PFSK-1 (cell line): ENCODE measurements around the gene CCND2.

Experiments used
- SIN3A ChIP-seq: IDR thresholded peaks from 2 replicates; pipeline ENCODE4 v1.6.1; 2012; ENCODE audit warnings: mild to moderate bottlenecking, low read length, moderate library complexity, borderline replicate concordance; ENCODE audit not compliant: insufficient read depth
- TF ChIP-seq, protein P1 (sequence below), 2 experiments: IDR thresholded peaks; 2 replicates each; pipeline versions ENCODE4 v1.6.1 to v1.8.0; 2011 to 2012; ENCODE audit warnings: low read depth in 2 of 2, low read length in 2 of 2, control low read depth in 1 of 2, inconsistent platforms in 1 of 2, mild to moderate bottlenecking in 1 of 2, moderate library complexity in 1 of 2; ENCODE audit not compliant: insufficient read depth in 1 of 2

DNA sequence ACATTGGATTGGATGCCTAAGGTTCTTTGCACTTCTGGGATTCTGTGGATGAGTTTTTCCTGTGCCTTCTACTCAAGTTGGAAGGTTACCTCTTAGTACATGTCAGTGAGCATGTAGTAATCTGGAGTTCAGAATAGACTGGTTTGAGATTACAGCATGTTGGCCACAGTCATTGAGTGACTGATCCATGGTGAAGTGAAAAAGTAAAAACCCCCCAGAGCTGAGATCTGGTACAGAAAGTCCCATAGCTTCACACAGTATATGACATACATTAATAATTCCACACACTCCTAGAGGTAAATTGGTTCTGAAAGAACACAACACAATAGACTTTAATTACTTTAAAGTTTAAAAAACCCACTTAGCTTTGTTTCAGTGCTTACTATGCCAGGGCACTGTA, 11.9 kb upstream of the CCND2 start:
- TF ChIP-seq, protein P1, sequence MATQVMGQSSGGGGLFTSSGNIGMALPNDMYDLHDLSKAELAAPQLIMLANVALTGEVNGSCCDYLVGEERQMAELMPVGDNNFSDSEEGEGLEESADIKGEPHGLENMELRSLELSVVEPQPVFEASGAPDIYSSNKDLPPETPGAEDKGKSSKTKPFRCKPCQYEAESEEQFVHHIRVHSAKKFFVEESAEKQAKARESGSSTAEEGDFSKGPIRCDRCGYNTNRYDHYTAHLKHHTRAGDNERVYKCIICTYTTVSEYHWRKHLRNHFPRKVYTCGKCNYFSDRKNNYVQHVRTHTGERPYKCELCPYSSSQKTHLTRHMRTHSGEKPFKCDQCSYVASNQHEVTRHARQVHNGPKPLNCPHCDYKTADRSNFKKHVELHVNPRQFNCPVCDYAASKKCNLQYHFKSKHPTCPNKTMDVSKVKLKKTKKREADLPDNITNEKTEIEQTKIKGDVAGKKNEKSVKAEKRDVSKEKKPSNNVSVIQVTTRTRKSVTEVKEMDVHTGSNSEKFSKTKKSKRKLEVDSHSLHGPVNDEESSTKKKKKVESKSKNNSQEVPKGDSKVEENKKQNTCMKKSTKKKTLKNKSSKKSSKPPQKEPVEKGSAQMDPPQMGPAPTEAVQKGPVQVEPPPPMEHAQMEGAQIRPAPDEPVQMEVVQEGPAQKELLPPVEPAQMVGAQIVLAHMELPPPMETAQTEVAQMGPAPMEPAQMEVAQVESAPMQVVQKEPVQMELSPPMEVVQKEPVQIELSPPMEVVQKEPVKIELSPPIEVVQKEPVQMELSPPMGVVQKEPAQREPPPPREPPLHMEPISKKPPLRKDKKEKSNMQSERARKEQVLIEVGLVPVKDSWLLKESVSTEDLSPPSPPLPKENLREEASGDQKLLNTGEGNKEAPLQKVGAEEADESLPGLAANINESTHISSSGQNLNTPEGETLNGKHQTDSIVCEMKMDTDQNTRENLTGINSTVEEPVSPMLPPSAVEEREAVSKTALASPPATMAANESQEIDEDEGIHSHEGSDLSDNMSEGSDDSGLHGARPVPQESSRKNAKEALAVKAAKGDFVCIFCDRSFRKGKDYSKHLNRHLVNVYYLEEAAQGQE (IDR thresholded peaks at IDR 0.05; ENCODE audit: insufficient read depth in 1 of 2, low read depth in 2 of 2, low read length in 2 of 2): no peak
- TF ChIP-seq SIN3A: no peak
